Left lung (tissue), 14 donors: ENCODE measurements around the gene VPS37B. TPM values are rescaled to one million over a fixed set of nuclear protein-coding genes. Genes with fewer than 3 reads are reported as not detected.

Experiments
- ATAC-seq: fragments of 200-7000 bp; cut with Tn5 transposase; one replicate; pipeline ENCODE4 v1.9.1; 2020; ENCODE audit warnings: moderate library complexity
- DNase-seq, 4 donors: peaks; one replicate each; pipeline ENCODE4 v3.0.0-alpha.2; 2013 to 2020
- H3K27ac ChIP-seq, 2 donors: fragments of 200-600 bp; sonication (generic) in 1 of 2; one replicate each; pipeline versions ENCODE4 v1.5.0 to v1.8.0; 2020 to 2021
- H3K27me3 ChIP-seq, 2 donors: fragments of 200-600 bp; sonication (generic) in 1 of 2; one replicate each; pipeline versions ENCODE4 v1.5.0 to v1.8.0; 2020 to 2021
- H3K36me3 ChIP-seq, 2 donors: fragments of 200-600 bp; sonication (generic) in 1 of 2; one replicate each; pipeline versions ENCODE4 v1.5.0 to v1.8.0; 2020 to 2021
- H3K4me1 ChIP-seq, 2 donors: fragments of 200-600 bp; one replicate each; pipeline ENCODE4 v1.8.0; 2021
- H3K4me3 ChIP-seq, 2 donors: fragments of 200-600 bp; sonication (generic) in 1 of 2; one replicate each; pipeline versions ENCODE4 v1.5.0 to v1.8.0; 2020 to 2021; ENCODE audit warnings: mild to moderate bottlenecking in 1 of 2
- H3K9me3 ChIP-seq, 2 donors: fragments of 200-600 bp; sonication (generic) in 1 of 2; one replicate each; pipeline versions ENCODE4 v1.5.0 to v1.8.0; 2020 to 2021
- CTCF ChIP-seq, 2 donors: fragments of 200-600 bp; sonication (generic) in 1 of 2; IDR thresholded peaks; one replicate each; pipeline versions ENCODE4 v1.5.0 to v1.8.0; 2021; ENCODE audit warnings: antibody characterized with exemption in 2 of 2
- intact Hi-C, 2 donors: fragments of 100-400 bp; cut with DNase I; formaldehyde crosslinking; loops; one replicate each; pipeline versions ENCODE4 v1.11.2 to v1.14.2; 2022
- long read RNA-seq, 12 donors: library from polyadenylated mRNA in 2 of 12; unstranded in 2 of 12; transcript quantifications; one replicate each; pipeline ENCODE4 v2.0.0 and lab custom pipeline, GENCODE V29; 2019 to 2026
- polyA plus RNA-seq, 6 donors: library from polyadenylated mRNA; unstranded; fragments of 120-200 nt; gene quantifications; one replicate each; pipeline ENCODE4 v1.2.1, GENCODE V29; 2013; ENCODE audit not compliant: insufficient read length in 6 of 6
- total RNA-seq, 2 donors: library from RNA; stranded (reverse); fragmentation: NEBNext Ultra II Directional; extraction: Animal tissue kit (Norgen Biotek cat#: 25700); gene quantifications; one replicate each; pipeline ENCODE4 v1.2.1, GENCODE V29; 2021
- donor health status: DM: no; HTN: yes; CAD: no.
- donor health status: DM: no; HTN: no; CAD: no.

Gene VPS37B
- total RNA-seq, result 10 to 100 TPM; 33.9 to 35.8 TPM
- polyA plus RNA-seq, result 10 to 100 TPM; 23.2 to 32.9 (median 26.4) TPM
- long read RNA-seq, donor 1, transcript VPS37B-201 (4 exons, 3,028 nt), result major isoform, 20 of 22 reads
- long read RNA-seq, donor 1, partial matches to known transcripts, result 0 of 22 reads
- long read RNA-seq, donor 1, other reads (novel, unspliced or antisense), result 0 of 22 reads
- long read RNA-seq, donor 2, transcript VPS37B-201 (4 exons, 3,028 nt), result major isoform, 10 of 13 reads
- long read RNA-seq, donor 2, partial matches to known transcripts, result 0 of 13 reads
- long read RNA-seq, donor 2, other reads (novel, unspliced or antisense), result 0 of 13 reads
- long read RNA-seq, donor 3, transcript VPS37B-201 (4 exons, 3,028 nt), result major isoform, 10 of 10 reads
- long read RNA-seq, donor 3, partial matches to known transcripts, result 0 of 10 reads
- long read RNA-seq, donor 3, other reads (novel, unspliced or antisense), result 0 of 10 reads
- long read RNA-seq, donor 4, partial matches to known transcripts, result 0 of 2 reads
- long read RNA-seq, donor 4, other reads (novel, unspliced or antisense), result 2 of 2 reads
- long read RNA-seq, donor 5, transcript VPS37B-201 (4 exons, 3,028 nt), result major isoform, 13 of 13 reads
- long read RNA-seq, donor 5, partial matches to known transcripts, result 0 of 13 reads
- long read RNA-seq, donor 5, other reads (novel, unspliced or antisense), result 0 of 13 reads
- long read RNA-seq, donor 6, transcript VPS37B-201 (4 exons, 3,028 nt), result major isoform, 7 of 7 reads
- long read RNA-seq, donor 6, partial matches to known transcripts, result 0 of 7 reads
- long read RNA-seq, donor 6, other reads (novel, unspliced or antisense), result 0 of 7 reads
- long read RNA-seq, donor 7, partial matches to known transcripts, result 0 of 5 reads
- long read RNA-seq, donor 7, other reads (novel, unspliced or antisense), result 0 of 5 reads
- long read RNA-seq, donor 8, transcript VPS37B-201 (4 exons, 3,028 nt), result major isoform, 11 of 12 reads
- long read RNA-seq, donor 8, partial matches to known transcripts, result 0 of 12 reads
- long read RNA-seq, donor 8, other reads (novel, unspliced or antisense), result 0 of 12 reads
- long read RNA-seq, donor 9, result 0 reads
- long read RNA-seq, donor 10, partial matches to known transcripts, result 1 of 3 reads
- long read RNA-seq, donor 10, other reads (novel, unspliced or antisense), result 1 of 3 reads
- long read RNA-seq, donor 11, transcript VPS37B-201 (4 exons, 3,028 nt), result major isoform, 21 of 29 reads
- long read RNA-seq, donor 11, partial matches to known transcripts, result 5 of 29 reads
- long read RNA-seq, donor 11, other reads (novel, unspliced or antisense), result 0 of 29 reads
- long read RNA-seq, donor 12, transcript VPS37B-201 (4 exons, 3,028 nt), result major isoform, 5 of 5 reads
- long read RNA-seq, donor 12, partial matches to known transcripts, result 0 of 5 reads
- long read RNA-seq, donor 12, other reads (novel, unspliced or antisense), result 0 of 5 reads

GRCh38 chr12:122895704-122896636 is at the start of gene VPS37B:
TSS of gene VPS37B (minus strand) at chr12:122896124. CDS start at chr12:122896062, 62 bp downstream.
- intact Hi-C loops, result no loop called here
- Histone ChIP-seq H3K4me1 (peaks cover 23 to 49% of the 10 kb centered on the region in 2 donors), H3K27ac (peak within 1 kb of the TSS; percentile 86 to 95), H3K27me3 (no peaks in the 10 kb centered on the region), H3K9me3 (no peaks in the 10 kb centered on the region), H3K4me3 (peak within 1 kb of the TSS; percentile 65), H3K36me3 (no peaks in the 10 kb centered on the region)
- ATAC-seq (peak; percentile 69), DNase-seq (peak; percentile 80 to 94 (median 90))
- no peak for TF ChIP-seq CTCF (IDR thresholded peaks at IDR 0.05)

GRCh38 chr12:122944605-122945592 is 49.0 kb upstream of the VPS37B start:
- Histone ChIP-seq H3K27ac (peak overlapping the region in 1 of 2 donors; percentile 18), H3K4me1 (peaks cover 0 to 67% of the 10 kb centered on the region in 2 donors), H3K9me3 (no peaks in the 10 kb centered on the region), H3K4me3 (no peak overlapping the region), H3K36me3 (no peaks in the 10 kb centered on the region), H3K27me3 (no peaks in the 10 kb centered on the region)
- ATAC-seq (no peak), DNase-seq (no peak)
- intact Hi-C loops, result no loop called here
- TF ChIP-seq CTCF (IDR thresholded peaks at IDR 0.05), result no peak

- no peak for TF ChIP-seq CTCF (IDR thresholded peaks at IDR 0.05)
- Histone ChIP-seq H3K9me3 (no peaks in the 10 kb centered on the region), H3K4me3 (no peak overlapping the region), H3K27me3 (no peaks in the 10 kb centered on the region), H3K36me3 (no peaks in the 10 kb centered on the region), H3K4me1 (peaks cover 0 to 67% of the 10 kb centered on the region in 2 donors), H3K27ac (peak overlapping the region; percentile 33 to 45)
- DNase-seq, result no peak
- intact Hi-C loops, result no loop called here
- no peak for ATAC-seq
Observed at GRCh38 chr12:122943196-122943595, 47.3 kb upstream of the VPS37B start.
